HUES6 (cell line): ENCODE data around the gene FRMD4B.
A peak's percentile ranks its signal among the peaks of the same experiment; 100 is the strongest.

Source experiments
- H3K27ac ChIP-seq: 2 replicates; pipeline ENCODE4 v1.7.0; 2013; ENCODE audit warnings: low read depth, mild to moderate bottlenecking, low read length, inconsistent platforms
- H3K27me3 ChIP-seq: 2 replicates; pipeline ENCODE4 v1.6.1; 2013; ENCODE audit warnings: low read length; ENCODE audit not compliant: control insufficient read depth, insufficient read depth
- H3K36me3 ChIP-seq: 2 replicates; pipeline ENCODE4 v1.6.1; 2013; ENCODE audit warnings: low read length; ENCODE audit not compliant: control insufficient read depth, insufficient read depth
- H3K4me1 ChIP-seq: 2 replicates; pipeline ENCODE4 v1.6.1; 2013; ENCODE audit warnings: low read length; ENCODE audit not compliant: control insufficient read depth, insufficient read depth
- H3K4me3 ChIP-seq: 2 replicates; pipeline ENCODE4 v1.5.1; 2013; ENCODE audit warnings: low read depth, low read length
- H3K9ac ChIP-seq: one replicate; pipeline ENCODE4 v1.6.1; 2013; ENCODE audit warnings: mild to moderate bottlenecking, low read length
- H3K9me3 ChIP-seq: 2 replicates; pipeline ENCODE4 v1.6.1; 2013; ENCODE audit warnings: low read depth, low read length; ENCODE audit not compliant: control insufficient read depth, insufficient read depth

FRMD4B gene

DNA sequence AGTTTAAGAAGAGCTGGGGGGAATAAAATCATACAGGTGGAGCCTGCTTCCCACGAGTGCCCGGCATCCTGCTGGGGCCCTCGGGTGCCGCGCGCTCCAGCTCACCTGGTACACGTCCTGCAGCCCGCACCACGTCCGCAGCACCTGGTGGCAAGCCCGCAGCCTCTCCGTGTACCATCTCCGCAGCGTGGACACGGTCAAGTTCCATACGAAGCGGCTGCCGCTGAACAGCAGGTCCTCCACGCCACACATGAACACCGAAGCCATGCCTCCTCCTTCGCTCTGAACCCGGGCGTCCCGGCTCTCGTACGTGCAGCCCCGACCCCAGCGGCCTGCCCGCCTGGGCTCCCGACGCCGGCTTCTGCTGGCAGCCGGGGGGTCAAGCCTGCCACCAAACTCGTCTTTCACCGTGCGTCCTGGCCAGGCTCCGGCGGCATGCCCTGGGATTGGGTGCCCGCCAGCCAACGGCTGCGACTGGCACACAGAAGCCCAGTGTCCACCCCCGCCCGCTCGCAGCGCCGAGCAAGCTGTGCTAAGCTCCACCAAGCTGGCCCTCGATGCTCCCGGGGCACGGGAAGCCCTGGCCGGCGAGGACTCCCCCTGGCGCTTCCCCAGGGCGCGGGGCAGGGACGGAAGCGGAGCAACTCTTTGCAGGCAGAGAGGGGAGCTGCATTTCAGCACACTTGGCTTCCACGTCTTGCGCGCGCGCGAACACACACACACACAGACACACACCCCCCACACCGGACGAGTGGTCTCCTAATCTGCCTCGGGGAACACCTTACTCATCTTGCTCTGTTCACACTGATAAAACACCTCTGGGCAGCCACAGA is at the start of gene FRMD4B:
Gene FRMD4B, minus strand, starts transcription at position 366 of the 833 bp plus-strand sequence. Its CDS starts 99 bp downstream, at position 267.
- Histone ChIP-seq H3K9me3 (no peaks in the 10 kb centered on the region), H3K4me1 (peaks cover 16% of the 10 kb centered on the region), H3K4me3 (peak within 1 kb of the TSS; percentile 78), H3K36me3 (no peaks in the 10 kb centered on the region), H3K27me3 (peaks cover 41% of the 10 kb centered on the region), H3K27ac (no peak within 1 kb of the TSS), H3K9ac (no peak within 1 kb of the TSS)

DNA sequence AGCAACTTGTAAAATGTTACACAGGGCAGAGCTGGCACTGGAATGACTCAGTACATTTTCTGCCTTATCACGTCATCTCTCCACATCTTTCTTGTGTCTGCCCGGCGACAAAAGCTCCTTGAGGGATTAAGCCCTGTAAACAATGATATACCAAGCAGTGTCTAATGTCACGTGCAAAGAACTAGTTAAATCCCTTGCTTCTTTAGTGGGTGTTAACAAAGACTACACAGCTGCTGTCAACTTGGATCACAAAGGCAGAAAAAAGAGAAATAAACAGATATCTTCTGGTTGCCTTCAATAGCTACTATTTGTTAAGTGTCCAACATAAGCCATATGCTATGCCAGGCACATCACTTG is 48.1 kb upstream of the FRMD4B start:
- H3K4me1 ChIP-seq, result no peaks in the 10 kb centered on the region
- no peaks in the 10 kb centered on the region for H3K27me3 ChIP-seq
- H3K9ac ChIP-seq, result no peak overlapping the region
- H3K27ac ChIP-seq, result no peak overlapping the region
- no peak overlapping the region for H3K4me3 ChIP-seq
- H3K36me3 ChIP-seq, result no peaks in the 10 kb centered on the region
- H3K9me3 ChIP-seq, result no peaks in the 10 kb centered on the region

DNA sequence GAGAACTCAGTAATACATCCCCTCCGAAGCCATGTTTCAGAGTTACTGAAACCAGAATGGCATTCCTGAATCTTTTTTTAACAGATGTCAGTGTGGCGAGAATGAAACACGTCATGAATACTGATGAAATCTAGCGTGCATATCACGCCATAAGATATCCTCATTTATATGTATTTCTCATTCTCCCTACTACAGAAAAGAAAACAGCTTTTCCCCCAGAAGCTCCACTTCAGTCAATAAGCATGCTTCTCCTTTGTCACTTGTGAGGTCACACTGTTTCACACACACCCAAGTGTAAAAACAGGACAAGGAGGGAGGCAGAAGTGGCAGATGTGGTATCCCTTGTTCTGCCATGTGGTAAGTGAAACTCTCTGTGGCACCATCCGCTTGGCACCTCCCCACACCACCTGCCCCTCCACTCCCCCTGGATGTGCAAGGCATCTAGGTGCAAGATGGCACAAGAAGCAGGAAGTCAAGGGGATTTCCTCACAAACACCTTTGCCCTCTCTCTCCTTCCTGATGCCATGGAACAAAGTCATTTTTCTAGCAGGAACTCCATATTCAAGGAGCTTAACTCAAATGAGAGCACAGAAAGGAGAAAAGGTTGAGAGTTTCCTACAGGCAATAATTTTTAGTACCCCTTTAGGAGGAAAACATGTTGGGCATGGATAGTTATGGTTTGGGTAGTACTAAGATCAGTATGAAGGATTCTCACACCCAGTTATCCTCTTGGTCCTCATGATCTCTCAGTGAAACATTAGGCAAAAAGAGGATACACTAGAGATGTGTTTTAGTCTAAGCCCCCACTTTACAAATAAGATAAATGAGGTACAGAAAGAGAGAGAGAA is 47.5 kb upstream of the FRMD4B start:
- Histone ChIP-seq H3K4me3 (no peak overlapping the region), H3K27me3 (no peaks in the 10 kb centered on the region), H3K9ac (no peak overlapping the region), H3K9me3 (no peaks in the 10 kb centered on the region), H3K36me3 (no peaks in the 10 kb centered on the region), H3K4me1 (no peaks in the 10 kb centered on the region), H3K27ac (no peak overlapping the region)

DNA sequence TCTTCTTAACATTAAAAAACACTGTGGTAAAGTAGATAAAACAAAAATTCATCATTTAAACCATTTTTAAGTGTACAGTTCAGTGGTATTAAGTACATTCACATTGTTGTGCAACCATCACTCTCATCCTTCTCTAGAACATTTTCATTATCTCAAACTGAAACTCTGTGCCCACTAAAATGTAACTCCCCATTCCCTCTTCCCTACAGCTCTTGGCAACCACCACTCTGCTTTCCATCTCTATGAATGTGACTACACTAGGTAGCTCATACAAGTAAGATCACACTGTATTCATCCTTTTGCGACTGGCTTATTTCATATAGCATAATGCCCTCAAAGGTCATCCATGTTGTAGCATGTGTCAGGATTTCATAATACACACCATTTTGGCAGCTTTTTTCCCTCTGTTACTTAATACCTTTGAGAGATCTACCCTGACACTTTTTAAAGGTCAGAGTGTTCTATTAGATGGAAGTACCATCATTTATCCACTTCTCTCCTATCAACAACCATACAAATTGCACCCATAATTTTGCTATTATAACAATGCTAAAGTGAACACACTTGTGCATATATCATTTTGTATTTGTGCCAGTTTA is 42.9 kb upstream of the FRMD4B start:
- H3K36me3 ChIP-seq, result no peaks in the 10 kb centered on the region
- no peaks in the 10 kb centered on the region; the same call in 1 of the 2 replicates for H3K4me1 ChIP-seq
- no peak overlapping the region for H3K4me3 ChIP-seq
- H3K9me3 ChIP-seq, result no peaks in the 10 kb centered on the region
- H3K9ac ChIP-seq, result no peak overlapping the region
- no peak overlapping the region for H3K27ac ChIP-seq
- no peaks in the 10 kb centered on the region for H3K27me3 ChIP-seq

DNA sequence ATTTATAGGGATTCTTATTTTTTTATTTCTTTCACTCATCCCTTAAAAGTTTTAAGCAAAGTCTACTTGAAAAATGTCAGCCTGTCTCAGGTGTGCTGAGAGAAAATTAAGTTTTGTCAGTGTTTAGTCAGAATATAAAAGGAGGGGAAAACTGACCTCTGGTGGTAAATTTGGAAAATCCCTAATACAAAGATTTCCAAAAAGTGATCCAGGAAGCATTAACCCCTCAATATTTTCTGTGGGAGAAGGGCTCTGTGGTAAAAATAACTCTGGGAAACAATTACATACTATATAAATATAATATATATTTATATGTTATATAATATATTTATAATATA is 41.0 kb upstream of the FRMD4B start:
- Histone ChIP-seq H3K9me3 (no peaks in the 10 kb centered on the region), H3K27me3 (no peaks in the 10 kb centered on the region), H3K36me3 (no peaks in the 10 kb centered on the region), H3K27ac (no peak overlapping the region), H3K9ac (no peak overlapping the region), H3K4me3 (no peak overlapping the region), H3K4me1 (no peaks in the 10 kb centered on the region; the same call in 1 of the 2 replicates)

DNA sequence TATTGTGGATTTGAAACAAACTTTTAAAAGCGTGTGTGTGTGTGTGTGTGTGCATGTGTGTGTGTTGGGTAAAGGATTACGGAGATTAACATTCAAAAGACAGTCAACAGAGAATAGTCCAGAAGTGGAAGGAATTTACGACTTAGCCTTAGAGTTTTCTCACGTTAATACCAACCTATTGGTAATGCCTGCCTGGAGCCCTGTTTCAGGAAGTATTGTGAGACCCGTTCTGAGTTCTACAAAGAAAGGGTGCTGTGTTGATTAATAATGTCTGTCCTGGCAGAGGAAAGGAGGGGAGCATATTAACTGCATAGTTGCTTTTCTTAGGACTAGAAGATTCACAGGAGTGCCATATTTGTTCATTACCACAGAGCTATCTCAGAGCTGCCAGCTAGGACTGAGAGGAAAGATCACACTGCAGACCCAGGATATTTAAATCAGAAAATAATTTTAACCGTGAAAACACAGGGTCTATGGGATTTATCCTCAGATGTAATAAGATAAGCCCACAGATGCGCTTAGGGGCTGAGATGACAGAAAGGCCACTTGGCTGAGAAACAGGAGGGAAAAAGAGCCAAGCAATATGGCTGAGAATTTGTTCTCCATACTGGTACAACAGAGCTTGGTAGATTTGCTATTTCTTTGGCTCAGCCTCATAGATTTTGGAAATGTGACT is 40.5 kb upstream of the FRMD4B start:
- H3K4me3 ChIP-seq, result no peak overlapping the region
- H3K27me3 ChIP-seq, result no peaks in the 10 kb centered on the region
- H3K9me3 ChIP-seq, result no peaks in the 10 kb centered on the region
- H3K9ac ChIP-seq, result no peak overlapping the region
- H3K27ac ChIP-seq, result no peak overlapping the region
- no peaks in the 10 kb centered on the region for H3K36me3 ChIP-seq
- no peaks in the 10 kb centered on the region; the same call in 1 of the 2 replicates for H3K4me1 ChIP-seq

DNA sequence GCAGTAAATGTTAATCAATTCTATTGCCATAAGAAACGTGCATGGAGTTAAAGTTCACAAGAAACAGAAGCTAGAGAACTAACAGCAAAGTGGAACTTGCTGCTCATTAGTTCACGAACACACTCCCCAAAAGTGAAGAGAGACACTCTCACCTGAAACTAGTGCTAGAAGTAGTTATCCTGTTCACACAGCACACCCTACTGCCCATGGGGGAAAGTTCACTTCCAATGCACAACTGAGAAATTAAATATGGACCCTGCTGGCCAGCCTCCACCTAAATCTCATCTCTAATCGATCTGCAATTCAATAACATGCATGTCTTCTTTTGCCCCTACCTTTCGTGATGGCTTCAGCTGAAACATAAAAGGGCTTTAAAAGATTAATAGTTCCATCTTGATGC is 39.4 kb upstream of the FRMD4B start:
- H3K36me3 ChIP-seq, result no peaks in the 10 kb centered on the region
- H3K4me1 ChIP-seq, result no peaks in the 10 kb centered on the region; the same call in 1 of the 2 replicates
- no peak overlapping the region for H3K9ac ChIP-seq
- no peak overlapping the region for H3K27ac ChIP-seq
- H3K9me3 ChIP-seq, result no peaks in the 10 kb centered on the region
- no peaks in the 10 kb centered on the region for H3K27me3 ChIP-seq
- no peak overlapping the region for H3K4me3 ChIP-seq

DNA sequence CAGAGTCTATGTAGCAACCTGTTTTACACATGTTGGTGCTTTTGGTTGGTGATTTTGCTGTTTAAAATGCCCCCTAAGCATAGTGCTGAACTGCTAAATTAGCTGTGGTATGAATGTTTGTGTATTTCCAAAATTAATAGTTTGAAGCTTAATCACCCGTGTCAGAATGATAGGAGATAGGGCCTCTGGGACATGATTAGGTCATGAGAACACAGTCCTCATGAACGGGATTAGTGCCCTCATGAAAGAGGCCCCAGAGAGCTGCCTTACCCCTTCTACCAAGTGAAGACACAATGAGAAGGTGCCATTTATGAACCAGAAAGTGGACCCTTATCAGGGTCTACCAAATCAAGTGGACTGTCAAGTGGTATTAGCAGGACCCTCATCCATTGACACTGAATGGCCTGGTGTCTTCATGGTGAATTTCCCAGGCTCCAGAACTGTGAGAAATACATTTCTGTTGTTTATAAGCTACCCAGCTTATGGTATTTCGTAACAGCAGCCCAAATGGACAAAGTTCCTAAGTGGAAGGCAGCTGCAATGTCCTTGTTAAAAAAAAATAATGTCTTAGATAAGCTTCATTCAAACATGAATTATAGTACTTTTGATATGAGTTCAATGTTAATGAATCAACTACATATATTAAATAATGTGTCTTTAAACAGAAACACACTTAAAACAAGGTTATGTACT is 37.7 kb upstream of the FRMD4B start:
- no peak overlapping the region for H3K9ac ChIP-seq
- H3K36me3 ChIP-seq, result no peaks in the 10 kb centered on the region
- H3K4me3 ChIP-seq, result no peak overlapping the region
- no peaks in the 10 kb centered on the region for H3K9me3 ChIP-seq
- no peaks in the 10 kb centered on the region for H3K27me3 ChIP-seq
- H3K4me1 ChIP-seq, result no peaks in the 10 kb centered on the region; the same call in 1 of the 2 replicates
- no peak overlapping the region for H3K27ac ChIP-seq

DNA sequence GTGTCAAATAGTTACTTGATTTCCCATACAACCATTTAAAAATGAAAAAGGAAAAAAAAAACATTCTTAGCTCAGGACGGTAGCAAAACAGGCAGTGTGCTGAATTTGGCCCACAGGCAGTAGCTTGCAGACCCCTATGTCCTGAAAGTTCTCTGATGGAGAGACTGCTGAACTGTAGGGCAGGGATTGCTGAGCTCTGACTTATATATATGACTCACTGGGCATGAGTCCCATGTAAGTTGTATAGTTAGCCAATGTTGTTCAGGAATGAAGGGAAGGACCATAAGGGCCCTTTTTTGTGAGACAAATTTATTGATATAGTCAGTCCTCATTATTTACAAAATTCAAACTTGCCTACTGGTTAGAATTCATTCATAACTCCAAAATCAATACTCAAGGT is 36.9 kb upstream of the FRMD4B start:
- Histone ChIP-seq H3K9ac (no peak overlapping the region), H3K27ac (no peak overlapping the region), H3K27me3 (no peaks in the 10 kb centered on the region), H3K4me1 (no peaks in the 10 kb centered on the region; the same call in 1 of the 2 replicates), H3K4me3 (no peak overlapping the region), H3K9me3 (no peaks in the 10 kb centered on the region), H3K36me3 (no peaks in the 10 kb centered on the region)

DNA sequence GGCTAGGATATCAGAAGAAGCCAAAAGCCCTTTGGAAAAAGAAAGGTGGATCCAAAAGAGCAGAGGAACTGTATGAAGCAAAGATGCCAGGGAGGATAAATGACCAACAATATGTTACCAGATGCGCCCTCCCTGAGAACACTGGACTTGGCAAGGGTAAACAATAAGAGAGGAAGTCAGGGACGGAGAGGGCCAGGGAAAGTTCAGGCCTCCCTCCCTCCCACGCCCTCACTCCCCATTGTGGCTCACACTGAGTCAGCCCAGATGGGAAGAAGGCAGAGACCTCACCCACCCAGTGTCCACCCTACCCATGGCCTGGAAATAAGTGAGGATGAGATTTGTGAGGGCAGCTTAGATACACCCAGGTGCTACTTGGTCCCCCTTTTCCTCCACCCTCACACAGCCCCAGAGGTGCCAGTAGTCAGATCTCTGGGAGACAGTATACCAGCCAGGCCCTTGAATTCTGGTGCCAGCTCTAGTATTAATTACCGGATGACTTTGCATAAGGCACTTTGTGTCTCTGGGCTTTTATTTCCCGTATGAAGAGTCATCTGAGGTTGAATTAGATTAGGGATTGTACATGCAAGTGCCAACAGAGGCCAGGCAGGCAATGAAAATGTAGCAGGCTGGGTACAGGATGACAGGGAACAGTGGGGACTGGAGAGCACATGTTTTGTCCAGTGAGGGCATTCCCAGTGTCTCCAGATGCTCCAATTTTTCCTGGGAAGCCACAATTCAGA is 35.1 kb upstream of the FRMD4B start:
- Histone ChIP-seq H3K27ac (no peak overlapping the region), H3K27me3 (no peaks in the 10 kb centered on the region), H3K36me3 (no peaks in the 10 kb centered on the region), H3K9ac (no peak overlapping the region), H3K4me1 (no peaks in the 10 kb centered on the region), H3K4me3 (no peak overlapping the region), H3K9me3 (no peaks in the 10 kb centered on the region)
